PC-3 (cell line): ENCODE measurements around the gene PAX2. TPM values are rescaled to one million over a fixed set of nuclear protein-coding genes. Genes with fewer than 3 reads are reported as not detected.

Experiments used
- ATAC-seq: fragments of 200-7000 bp; cut with Tn5 transposase; 2 replicates; pipeline ENCODE4 v1.9.1; 2020; ENCODE audit warnings: mild to moderate bottlenecking, moderate library complexity
- BruUV-seq: library from RNA; stranded (reverse); fragments of 400-500 nt; replicated peaks from 2 replicates; lab custom pipeline; 2021; lab: Mats Ljungman, UMichigan
- CTCF ChIA-PET: fragments of 300-600 bp; sonication (Branson Sonifier 250); formaldehyde crosslinking; loops from one replicate; lab custom pipeline; 2022; ENCODE audit warnings: antibody characterized with exemption; lab: Charles Lee
- POLR2A ChIA-PET: fragments of 300-600 bp; sonication (Branson Sonifier 250); formaldehyde crosslinking; loops from one replicate; lab custom pipeline; 2022; ENCODE audit warnings: antibody characterized with exemption; ENCODE audit not compliant: unreplicated experiment; lab: Charles Lee
- DNase-seq: peaks from one replicate; pipeline ENCODE4 v3.0.0-alpha.2; 2015
- H2AFZ ChIP-seq: fragments of 300-600 bp; sonication (generic); 2 replicates; pipeline ENCODE4 v1.6.0; 2016; ENCODE audit warnings: antibody characterized with exemption, low read length
- H3F3A ChIP-seq: fragments of 300-600 bp; sonication (generic); one replicate; pipeline ENCODE4 v1.6.0; 2017; ENCODE audit warnings: antibody characterized with exemption, low read length, control low read depth, mild to moderate bottlenecking; ENCODE audit not compliant: unreplicated experiment
- H3K27ac ChIP-seq: fragments of 300-600 bp; sonication (generic); 2 replicates; pipeline ENCODE4 v1.5.1; 2016; ENCODE audit warnings: mild to moderate bottlenecking, low read length
- H3K27me3 ChIP-seq: fragments of 300-600 bp; sonication (generic); 2 replicates; pipeline ENCODE4 v1.6.1; 2016; ENCODE audit warnings: low read length, mixed read lengths
- H3K36me3 ChIP-seq: fragments of 300-600 bp; sonication (generic); 2 replicates; pipeline ENCODE4 v1.6.1; 2016; ENCODE audit warnings: low read depth, mixed run types, low read length, mixed read lengths
- H3K4me1 ChIP-seq: fragments of 300-600 bp; sonication (generic); 2 replicates; pipeline ENCODE4 v1.5.1; 2016; ENCODE audit warnings: low read length; ENCODE audit not compliant: insufficient read depth
- H3K4me2 ChIP-seq: fragments of 300-600 bp; sonication (generic); 2 replicates; pipeline ENCODE4 v1.6.0; 2016; ENCODE audit warnings: low read length
- H3K4me3 ChIP-seq: fragments of 300-600 bp; sonication (generic); 2 replicates; pipeline ENCODE4 v1.5.1; 2016; ENCODE audit warnings: mild to moderate bottlenecking, low read length, mixed read lengths
- H3K79me2 ChIP-seq: fragments of 300-600 bp; sonication (generic); 2 replicates; pipeline ENCODE4 v1.6.1; 2017; ENCODE audit warnings: low read length, mixed read lengths
- H3K9ac ChIP-seq: fragments of 300-600 bp; sonication (generic); 2 replicates; pipeline ENCODE4 v1.6.0; 2016; ENCODE audit warnings: mild to moderate bottlenecking, low read length
- H3K9me2 ChIP-seq: fragments of 300-600 bp; sonication (generic); replicated peaks from 2 replicates; pipeline ENCODE4 v1.6.1; 2016; ENCODE audit warnings: mixed run types, low read length, mixed read lengths
- H3K9me3 ChIP-seq: fragments of 300-600 bp; sonication (generic); 2 replicates; pipeline ENCODE4 v1.6.1; 2016; ENCODE audit warnings: low read length, mixed read lengths
- H4K20me1 ChIP-seq: fragments of 300-600 bp; sonication (generic); 2 replicates; pipeline ENCODE4 v1.6.1; 2016; ENCODE audit warnings: low read length, mixed read lengths
- EZH2 ChIP-seq: fragments of 300-600 bp; sonication (generic); IDR thresholded peaks from one replicate; pipeline ENCODE4 v1.6.1; 2017; ENCODE audit warnings: antibody characterized with exemption, mild to moderate bottlenecking, low read length; ENCODE audit not compliant: unreplicated experiment
- EZH2phosphoT487 ChIP-seq: fragments of 300-600 bp; sonication (generic); IDR thresholded peaks from 2 replicates; pipeline ENCODE4 v1.6.1; 2018; ENCODE audit warnings: mild to moderate bottlenecking, antibody characterized with exemption, low read length, borderline replicate concordance
- intact Hi-C: fragments of 100-400 bp; cut with micrococcal nuclease; formaldehyde crosslinking; loops from 2 replicates; pipeline ENCODE4 v1.9.0; 2023
- total RNA-seq: library from RNA; depleted of rRNA; stranded (reverse); fragments of >200 nt; gene quantifications from 2 replicates; pipeline ENCODE4 v1.2.3, GENCODE V29; 2014
- TF ChIP-seq, protein P1 (sequence below): fragments of 300-600 bp; sonication (generic); conservative IDR thresholded peaks from 2 replicates; pipeline ENCODE4 v1.5.1; 2017; ENCODE audit warnings: antibody characterized with exemption, low read depth, mild to moderate bottlenecking, low read length

PAX2 gene
- total RNA-seq, 1 experiment from 2014 or later: not detected

- H3F3A ChIP-seq: no peaks in the 10 kb centered on the region
- peaks cover 5% of the 10 kb centered on the region; the same call in 1 of the 2 replicates for H3K27me3 ChIP-seq
- no peaks in the 10 kb centered on the region for H3K9me3 ChIP-seq
- no peak overlapping the region for H2AFZ ChIP-seq
- DNase-seq (no peak), ATAC-seq (no peak)
- no peak overlapping the region for H3K27ac ChIP-seq
- no TSS peak for BruUV-seq
- H4K20me1 ChIP-seq: no peaks in the 10 kb centered on the region
- TF ChIP-seq, protein P1, sequence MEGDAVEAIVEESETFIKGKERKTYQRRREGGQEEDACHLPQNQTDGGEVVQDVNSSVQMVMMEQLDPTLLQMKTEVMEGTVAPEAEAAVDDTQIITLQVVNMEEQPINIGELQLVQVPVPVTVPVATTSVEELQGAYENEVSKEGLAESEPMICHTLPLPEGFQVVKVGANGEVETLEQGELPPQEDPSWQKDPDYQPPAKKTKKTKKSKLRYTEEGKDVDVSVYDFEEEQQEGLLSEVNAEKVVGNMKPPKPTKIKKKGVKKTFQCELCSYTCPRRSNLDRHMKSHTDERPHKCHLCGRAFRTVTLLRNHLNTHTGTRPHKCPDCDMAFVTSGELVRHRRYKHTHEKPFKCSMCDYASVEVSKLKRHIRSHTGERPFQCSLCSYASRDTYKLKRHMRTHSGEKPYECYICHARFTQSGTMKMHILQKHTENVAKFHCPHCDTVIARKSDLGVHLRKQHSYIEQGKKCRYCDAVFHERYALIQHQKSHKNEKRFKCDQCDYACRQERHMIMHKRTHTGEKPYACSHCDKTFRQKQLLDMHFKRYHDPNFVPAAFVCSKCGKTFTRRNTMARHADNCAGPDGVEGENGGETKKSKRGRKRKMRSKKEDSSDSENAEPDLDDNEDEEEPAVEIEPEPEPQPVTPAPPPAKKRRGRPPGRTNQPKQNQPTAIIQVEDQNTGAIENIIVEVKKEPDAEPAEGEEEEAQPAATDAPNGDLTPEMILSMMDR: no peak
- TF ChIP-seq EZH2: no peak
- no peak for TF ChIP-seq EZH2phosphoT487
- H3K79me2 ChIP-seq: no peaks in the 10 kb centered on the region
- H3K4me3 ChIP-seq: no peak overlapping the region
- CTCF ChIA-PET: no interaction called here
- no peaks in the 10 kb centered on the region for H3K36me3 ChIP-seq
- H3K9me2 ChIP-seq: no peaks in the 10 kb centered on the region
- no peaks in the 10 kb centered on the region for H3K4me1 ChIP-seq
- no peak overlapping the region for H3K4me2 ChIP-seq
- POLR2A ChIA-PET: no interaction called here
- intact Hi-C loops: no loop called here
- no peak overlapping the region for H3K9ac ChIP-seq
These were observed 124.0 kb downstream of the PAX2 start for GRCh38 chr10:100869399-100869798.

DNA sequence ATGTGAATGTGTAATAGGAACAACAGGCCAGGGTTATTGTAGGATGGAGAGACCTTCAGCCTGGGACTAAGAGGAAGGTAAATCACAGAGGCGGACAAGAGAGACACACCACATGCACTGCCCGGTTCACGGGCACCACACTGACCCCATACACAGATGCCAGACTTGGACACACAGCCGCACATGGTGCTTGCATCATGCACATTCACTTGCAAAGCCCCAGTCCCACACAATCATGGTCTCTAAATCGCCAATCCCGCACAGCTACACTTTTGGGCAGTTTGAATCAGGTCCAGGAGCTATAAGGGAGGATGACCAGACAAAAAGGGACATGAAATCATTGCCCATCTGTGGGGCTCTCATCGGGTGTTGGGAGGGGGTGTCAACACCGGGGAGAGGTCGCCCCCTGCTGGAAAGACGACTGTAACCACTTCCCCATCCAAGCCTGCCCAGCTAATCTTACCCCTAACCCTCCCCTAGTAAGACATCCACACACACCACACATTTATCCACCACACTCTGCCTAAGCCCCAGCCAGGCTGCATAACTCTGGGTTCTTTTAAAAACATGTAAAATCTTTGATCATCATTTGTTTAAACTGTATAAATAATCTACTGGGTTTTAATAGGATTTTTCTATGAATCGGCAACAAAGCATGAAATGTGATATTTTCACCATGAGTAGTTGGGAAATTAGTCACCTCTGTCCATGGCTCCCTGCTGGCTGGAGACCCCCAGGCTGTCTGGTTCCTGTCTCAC is 126.8 kb downstream of the PAX2 start:
- TF ChIP-seq EZH2: no peak
- TF ChIP-seq, protein P1: peak; percentile 70
- intact Hi-C loops: loop anchor here (10.0 kb wide), 2 partner anchors 127 to 307 kb away; partner anchors contain the start of gene PAX2
- ChIA-PET CTCF (no interaction called here), POLR2A (no interaction called here)
- Histone ChIP-seq H3K27me3 (no peaks in the 10 kb centered on the region), H3K9me2 (no peaks in the 10 kb centered on the region), H3K9ac (no peak overlapping the region), H3K4me3 (no peak overlapping the region), H3F3A (no peaks in the 10 kb centered on the region), H3K4me2 (no peak overlapping the region), H3K9me3 (no peaks in the 10 kb centered on the region), H3K27ac (no peak overlapping the region), H3K79me2 (no peaks in the 10 kb centered on the region), H3K4me1 (no peaks in the 10 kb centered on the region), H4K20me1 (no peaks in the 10 kb centered on the region), H3K36me3 (no peaks in the 10 kb centered on the region), H2AFZ (no peak overlapping the region)
- no TSS peak for BruUV-seq
- DNase-seq (peak; percentile 38), ATAC-seq (peak; percentile 59)

- CTCF ChIA-PET: no interaction called here
- no peaks in the 10 kb centered on the region for H3K27me3 ChIP-seq
- intact Hi-C loops: loop anchor here (10.0 kb wide), 2 partner anchors 128 to 308 kb away; partner anchors contain the start of gene PAX2
These were observed 127.9 kb downstream of the PAX2 start for GRCh38 chr10:100873146-100873826.

More at GRCh38 chr10:100873146-100873826, 127.9 kb downstream of the PAX2 start:
- no peaks in the 10 kb centered on the region for H4K20me1 ChIP-seq
- no peak overlapping the region for H3K4me3 ChIP-seq
- no TSS peak for BruUV-seq
- no peaks in the 10 kb centered on the region for H3F3A ChIP-seq
- H3K9me2 ChIP-seq: no peaks in the 10 kb centered on the region
- no peaks in the 10 kb centered on the region for H3K36me3 ChIP-seq
- H2AFZ ChIP-seq: no peak overlapping the region
- H3K9ac ChIP-seq: no peak overlapping the region
- no peak overlapping the region for H3K4me2 ChIP-seq
- ATAC-seq (no peak), DNase-seq (no peak)
- H3K9me3 ChIP-seq: no peaks in the 10 kb centered on the region
- POLR2A ChIA-PET: no interaction called here
- H3K27ac ChIP-seq: no peak overlapping the region
- no peaks in the 10 kb centered on the region for H3K4me1 ChIP-seq
- no peak for TF ChIP-seq EZH2
- TF ChIP-seq, protein P1: no peak
- no peak for TF ChIP-seq EZH2phosphoT487
- no peaks in the 10 kb centered on the region for H3K79me2 ChIP-seq
